Camera-type eye (tissue), 1 donor: Measurements from ENCODE around the gene ARL8A. TPM values are rescaled to one million over a fixed set of nuclear protein-coding genes. Genes with fewer than 3 reads are reported as not detected.

Experiments used
- total RNA-seq: library from RNA; depleted of rRNA; stranded (reverse); fragments of >200 nt; gene quantifications from one replicate; pipeline ENCODE4 v1.2.3, GENCODE V29; 2014

ARL8A gene
- 36.2 TPM for total RNA-seq

DNA sequence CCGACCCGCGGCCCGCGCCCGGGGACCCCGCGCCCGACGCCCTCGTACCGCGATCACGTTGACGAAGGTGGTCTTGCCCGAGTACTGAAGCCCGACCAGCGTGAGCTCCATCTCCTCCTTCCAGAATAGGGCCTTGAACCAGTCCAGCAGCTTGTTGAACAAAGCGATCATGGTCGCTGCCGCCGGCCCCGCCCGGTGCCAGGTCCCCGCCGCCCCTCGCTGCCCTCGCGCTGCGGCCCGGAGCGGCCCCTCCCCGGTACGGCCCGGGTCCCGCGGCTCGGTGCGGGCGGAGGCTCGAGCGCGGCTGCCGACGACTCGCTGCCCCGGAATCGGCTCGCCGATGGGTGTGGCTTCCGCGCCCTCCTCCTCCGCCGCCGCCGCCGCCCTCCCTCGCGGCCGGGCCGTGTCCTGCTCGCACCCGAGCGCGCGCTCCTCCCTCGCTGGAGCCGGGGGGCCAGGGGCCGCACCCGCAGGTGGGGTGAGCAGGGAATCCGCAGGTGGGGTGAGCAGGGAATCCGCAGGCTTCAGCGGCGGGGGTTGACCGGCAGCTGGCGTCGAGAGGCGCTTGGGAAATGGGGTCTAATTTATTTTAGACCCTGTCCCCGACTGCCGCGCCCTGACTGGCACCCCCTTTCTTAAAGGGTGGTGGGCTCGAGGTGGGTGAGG lies at the start of gene ARL8A:
Gene ARL8A, minus strand, starts transcription at position 336 of the 666 bp plus-strand sequence. Its CDS starts 165 bp downstream, at position 171.

GRCh38 chr1:202193614-202194327 lies 49.2 kb upstream of the ARL8A start, which contains the start of gene LGR6:
TSS of gene LGR6 (plus strand) at chr1:202193799. CDS start at chr1:202193990, 191 bp downstream.

DNA sequence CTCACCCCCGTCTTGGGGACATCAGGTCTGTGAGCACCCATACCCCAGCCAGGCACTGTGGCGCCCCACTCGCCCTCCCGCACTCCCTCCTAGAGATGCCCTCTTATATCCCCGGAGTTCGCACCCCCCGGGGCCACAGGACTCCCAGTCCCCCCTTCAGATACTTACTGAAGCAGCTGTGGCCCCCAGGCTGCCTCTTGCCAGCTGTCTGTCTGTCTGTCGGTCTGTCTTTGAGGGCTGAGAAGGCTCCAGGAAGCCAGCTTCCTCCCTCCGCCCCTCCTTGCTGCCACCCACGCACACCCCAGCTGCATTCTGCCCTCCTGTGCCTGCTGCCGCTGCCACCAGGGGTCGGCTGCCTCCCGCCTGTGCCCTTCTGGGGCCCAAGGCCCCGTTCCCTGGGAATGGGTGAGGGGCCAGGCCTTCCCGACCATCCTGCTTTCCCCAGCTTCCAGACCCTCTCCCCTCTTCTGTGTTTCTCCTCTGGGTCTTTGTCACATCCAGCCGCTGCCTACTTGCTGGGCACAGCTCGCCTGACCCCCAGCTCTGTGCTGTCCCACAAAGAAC lies 15.9 kb upstream of the ARL8A start, which contains the start of gene PTPN7:
Gene PTPN7, minus strand, starts transcription at position 226 of the 564 bp plus-strand sequence. CDS start 1,200 bp downstream, outside the sequence.

GRCh38 chr1:202122639-202123335 lies 21.8 kb downstream of the ARL8A start, which contains the start of gene GPR37L1:
TSS of gene GPR37L1 (plus strand) at chr1:202122917. CDS start at chr1:202122964, 47 bp downstream.

Other genes starting within 250 kb of the ARL8A start
- gene LMOD1, start 198.2 kb downstream of the ARL8A start, total RNA-seq: 23.3 TPM
- gene TIMM17A, start 189.2 kb downstream of the ARL8A start, total RNA-seq: 35.5 TPM
- 39.5 TPM for gene RNPEP, start 162.1 kb downstream of the ARL8A start, total RNA-seq
- gene ELF3, start 134.2 kb downstream of the ARL8A start, total RNA-seq: 59.8 TPM
- 0.88 TPM for gene GPR37L1, start 21.8 kb downstream of the ARL8A start, total RNA-seq
- gene PTPN7, start 15.9 kb upstream of the ARL8A start, total RNA-seq: 1.3 TPM
- 3.6 TPM for gene LGR6, start 49.1 kb upstream of the ARL8A start, total RNA-seq
- 16.9 TPM for gene UBE2T, start 197.2 kb upstream of the ARL8A start, total RNA-seq
- 121 TPM for gene PPP1R12B, start 204.0 kb upstream of the ARL8A start, total RNA-seq